ENCODE measurements around the gene ZFP57. TPM values are rescaled to one million over a fixed set of nuclear protein-coding genes. Genes with fewer than 3 reads are reported as not detected.

ZFP57 gene
- total RNA-seq = 4.1 and 4.9 TPM in 2 replicates
- 3.5 and 6.7 TPM in 2 replicates for polyA plus RNA-seq

GRCh38 chr6:29680904-29681303, at the start of gene ZFP57:
TSS of gene ZFP57 (minus strand) at chr6:29681152. CDS start at chr6:29677003, 4,149 bp downstream.
- Histone ChIP-seq H3K4me1 (ENCODE audit: low read depth) (peaks cover 15% of the 10 kb centered on the region), H3K27me3 (no peaks in the 10 kb centered on the region), H3K36me3 (no peaks in the 10 kb centered on the region), H3K9me3 (ENCODE audit: low read depth) (no peaks in the 10 kb centered on the region), H3K27ac (no peak within 1 kb of the TSS), H3K4me3 (no peak within 1 kb of the TSS)
- no peak for DNase-seq (ENCODE audit: low read depth in 1 of 2, low spot score in 1 of 2)
- no peak for TF ChIP-seq CTCF (IDR thresholded peaks at IDR 0.05; ENCODE audit: low read depth, low read length)

GRCh38 chr6:29730575-29731126, 49.7 kb upstream of the ZFP57 start:
- no peaks in the 10 kb centered on the region for H3K4me1 ChIP-seq (ENCODE audit: low read depth)
- no peaks in the 10 kb centered on the region for H3K36me3 ChIP-seq
- H3K27ac ChIP-seq = no peak overlapping the region
- DNase-seq (ENCODE audit: low read depth in 1 of 2, low spot score in 1 of 2) = no peak
- H3K9me3 ChIP-seq (ENCODE audit: low read depth) = no peaks in the 10 kb centered on the region
- TF ChIP-seq CTCF (IDR thresholded peaks at IDR 0.05; ENCODE audit: low read depth, low read length) = no peak
- H3K27me3 ChIP-seq = peaks cover 50% of the 10 kb centered on the region
- H3K4me3 ChIP-seq = no peak overlapping the region

- TF ChIP-seq CTCF (IDR thresholded peaks at IDR 0.05; ENCODE audit: low read depth, low read length) = no peak
- Histone ChIP-seq H3K4me1 (ENCODE audit: low read depth) (no peaks in the 10 kb centered on the region), H3K27me3 (peaks cover 58% of the 10 kb centered on the region), H3K9me3 (ENCODE audit: low read depth) (no peaks in the 10 kb centered on the region), H3K36me3 (no peaks in the 10 kb centered on the region), H3K4me3 (no peak overlapping the region), H3K27ac (no peak overlapping the region)
- DNase-seq (ENCODE audit: low read depth in 1 of 2, low spot score in 1 of 2) = no peak
Measured at GRCh38 chr6:29729774-29730328, 48.9 kb upstream of the ZFP57 start.

- no peak overlapping the region for H3K4me3 ChIP-seq
- no peak for TF ChIP-seq CTCF (IDR thresholded peaks at IDR 0.05; ENCODE audit: low read depth, low read length)
- H3K36me3 ChIP-seq = no peaks in the 10 kb centered on the region
- H3K4me1 ChIP-seq (ENCODE audit: low read depth) = no peaks in the 10 kb centered on the region
- peaks cover 66% of the 10 kb centered on the region for H3K27me3 ChIP-seq
- H3K9me3 ChIP-seq (ENCODE audit: low read depth) = no peaks in the 10 kb centered on the region
- no peak overlapping the region for H3K27ac ChIP-seq
- no peak for DNase-seq (ENCODE audit: low read depth in 1 of 2, low spot score in 1 of 2)
Measured at GRCh38 chr6:29728875-29729270, 47.9 kb upstream of the ZFP57 start.

GRCh38 chr6:29728173-29728874, 47.4 kb upstream of the ZFP57 start:
- H3K4me3 ChIP-seq = no peak overlapping the region
- H3K27me3 ChIP-seq = peaks cover 72% of the 10 kb centered on the region
- no peak for TF ChIP-seq CTCF (IDR thresholded peaks at IDR 0.05; ENCODE audit: low read depth, low read length)
- H3K9me3 ChIP-seq (ENCODE audit: low read depth) = no peaks in the 10 kb centered on the region
- H3K27ac ChIP-seq = no peak overlapping the region
- no peaks in the 10 kb centered on the region for H3K4me1 ChIP-seq (ENCODE audit: low read depth)
- H3K36me3 ChIP-seq = no peaks in the 10 kb centered on the region
- DNase-seq (ENCODE audit: low read depth in 1 of 2, low spot score in 1 of 2) = no peak
